ENCODE data around the gene RRP8. TPM values are rescaled to one million over a fixed set of nuclear protein-coding genes. Genes with fewer than 3 reads are reported as not detected.

RRP8 gene
- total and polyA plus RNA-seq, 4 donors: 3.4 to 37.3 (median 20.5) TPM

DNA sequence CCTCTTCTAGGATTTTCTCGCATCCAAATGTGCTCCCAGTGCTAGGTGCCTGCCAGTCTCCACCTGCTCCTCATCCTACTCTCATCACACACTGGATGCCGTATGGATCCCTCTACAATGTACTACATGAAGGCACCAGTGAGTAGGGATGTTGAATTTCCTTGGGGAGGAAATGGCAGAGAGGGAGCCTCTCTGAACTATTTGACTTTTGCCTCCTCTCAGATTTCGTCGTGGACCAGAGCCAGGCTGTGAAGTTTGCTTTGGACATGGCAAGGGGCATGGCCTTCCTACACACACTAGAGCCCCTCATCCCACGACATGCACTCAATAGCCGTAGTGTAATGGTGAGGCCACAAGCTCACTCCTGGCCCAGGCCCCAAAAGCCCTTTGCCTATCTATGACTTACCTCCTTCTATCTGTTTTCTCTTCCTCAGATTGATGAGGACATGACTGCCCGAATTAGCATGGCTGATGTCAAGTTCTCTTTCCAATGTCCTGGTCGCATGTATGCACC, 6.1 kb upstream of the RRP8 start:
- Histone ChIP-seq H3K36me3 (ENCODE audit: control insufficient read depth in 1 of 2, insufficient read depth in 2 of 2, low read length in 1 of 2) (peaks cover 3 to 21% of the 10 kb centered on the region in 2 donors), H3K27me3 (ENCODE audit: control insufficient read depth in 1 of 2, insufficient read depth in 2 of 2, low read length in 1 of 2) (no peaks in the 10 kb centered on the region), H3K4me3 (ENCODE audit: low read length in 2 of 2) (no peak overlapping the region), H3K27ac (ENCODE audit: low read depth in 1 of 2, low read length in 2 of 2) (peak overlapping the region in 1 of 2 donors; percentile 88), H3K4me1 (ENCODE audit: control insufficient read depth in 1 of 2, insufficient read depth in 2 of 2, low read length in 2 of 2) (peaks cover 7 to 12% of the 10 kb centered on the region in 2 donors), H3K9me3 (ENCODE audit: control insufficient read depth, low read length) (no peaks in the 10 kb centered on the region)
- DNase-seq (peak in 1 of 2 donors; percentile 27), ATAC-seq (ENCODE audit: low FRiP score) (no peak)
- intact Hi-C loops (cut with DNase I): loop anchor here in 1 of 2 donors (5.0 kb wide), 1 partner anchor 48 kb away; the partner anchor contains the start of gene DCHS1
- 44 to 52% methylated on average over 8 of the region's 8 CpGs for WGBS, 2 donors

DNA sequence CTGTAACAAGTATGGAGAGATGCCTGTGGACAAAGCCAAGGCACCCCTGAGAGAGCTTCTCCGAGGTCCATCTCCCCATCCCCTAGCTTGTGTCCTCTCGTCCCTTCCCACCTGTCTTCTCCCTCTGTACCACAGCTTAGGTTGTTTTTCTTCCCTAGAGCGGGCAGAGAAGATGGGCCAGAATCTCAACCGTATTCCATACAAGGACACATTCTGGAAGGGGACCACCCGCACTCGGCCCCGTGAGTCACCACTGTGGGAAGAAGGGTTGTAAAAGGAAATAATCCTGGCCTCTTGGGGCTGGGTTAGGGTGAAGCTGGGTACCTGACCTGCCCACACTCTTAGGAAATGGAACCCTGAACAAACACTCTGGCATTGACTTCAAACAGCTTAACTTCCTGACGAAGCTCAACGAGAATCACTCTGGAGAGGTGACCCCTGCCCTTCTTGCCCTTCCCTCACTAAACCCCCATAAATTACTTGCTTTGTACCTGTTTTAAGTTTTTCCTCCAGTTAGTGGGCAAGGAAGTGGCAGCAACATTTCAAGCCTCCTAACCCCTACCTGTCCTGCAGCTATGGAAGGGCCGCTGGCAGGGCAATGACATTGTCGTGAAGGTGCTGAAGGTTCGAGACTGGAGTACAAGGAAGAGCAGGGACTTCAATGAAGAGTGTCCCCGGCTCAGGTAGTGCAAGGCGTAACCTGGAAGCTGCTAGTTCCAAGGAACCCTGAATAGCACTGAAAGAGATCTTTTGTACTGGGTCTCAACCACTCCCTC, 5.5 kb upstream of the RRP8 start:
- DNase-seq: peak; percentile 61 to 88
- no peaks in the 10 kb centered on the region for H3K9me3 ChIP-seq (ENCODE audit: control insufficient read depth, low read length)
- 47 to 48% methylated on average over 14 of the region's 14 CpGs for WGBS, 2 donors
- peaks cover 7 to 12% of the 10 kb centered on the region in 2 donors for H3K4me1 ChIP-seq (ENCODE audit: control insufficient read depth in 1 of 2, insufficient read depth in 2 of 2, low read length in 2 of 2)
- no peak overlapping the region for H3K4me3 ChIP-seq (ENCODE audit: low read length in 2 of 2)
- intact Hi-C loops (cut with DNase I): loop anchor here in 1 of 2 donors (5.0 kb wide), 1 partner anchor 48 kb away; the partner anchor contains the start of gene DCHS1
- peaks cover 3 to 21% of the 10 kb centered on the region in 2 donors for H3K36me3 ChIP-seq (ENCODE audit: control insufficient read depth in 1 of 2, insufficient read depth in 2 of 2, low read length in 1 of 2)
- ATAC-seq (ENCODE audit: low FRiP score): no peak
- H3K27ac ChIP-seq (ENCODE audit: low read depth in 1 of 2, low read length in 2 of 2): peak overlapping the region; percentile 88 to 91
- no peaks in the 10 kb centered on the region for H3K27me3 ChIP-seq (ENCODE audit: control insufficient read depth in 1 of 2, insufficient read depth in 2 of 2, low read length in 1 of 2)

DNA sequence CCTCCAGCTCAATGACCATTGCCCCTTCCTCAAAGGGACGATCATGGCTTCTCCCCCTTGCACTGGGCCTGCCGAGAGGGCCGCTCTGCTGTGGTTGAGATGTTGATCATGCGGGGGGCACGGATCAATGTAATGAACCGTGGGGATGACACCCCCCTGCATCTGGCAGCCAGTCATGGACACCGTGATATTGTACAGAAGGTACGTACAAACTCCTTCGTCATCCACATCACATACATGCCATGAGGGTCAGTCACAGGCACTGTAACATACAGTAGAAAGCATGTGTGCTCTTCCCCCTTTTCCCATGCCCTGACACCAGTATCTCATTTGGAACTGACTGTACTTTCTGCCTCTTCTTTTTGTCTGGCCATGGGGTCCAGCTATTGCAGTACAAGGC, 4.6 kb upstream of the RRP8 start:
- peaks cover 3 to 21% of the 10 kb centered on the region in 2 donors for H3K36me3 ChIP-seq (ENCODE audit: control insufficient read depth in 1 of 2, insufficient read depth in 2 of 2, low read length in 1 of 2)
- WGBS, 2 donors: 80 to 81% methylated on average over 9 of the region's 9 CpGs
- no peaks in the 10 kb centered on the region for H3K27me3 ChIP-seq (ENCODE audit: control insufficient read depth in 1 of 2, insufficient read depth in 2 of 2, low read length in 1 of 2)
- H3K9me3 ChIP-seq (ENCODE audit: control insufficient read depth, low read length): no peaks in the 10 kb centered on the region
- ATAC-seq (ENCODE audit: low FRiP score) (no peak), DNase-seq (no peak)
- H3K27ac ChIP-seq (ENCODE audit: low read depth in 1 of 2, low read length in 2 of 2): peak overlapping the region; percentile 88 to 91
- H3K4me1 ChIP-seq (ENCODE audit: control insufficient read depth in 1 of 2, insufficient read depth in 2 of 2, low read length in 2 of 2): peaks cover 7 to 12% of the 10 kb centered on the region in 2 donors
- intact Hi-C loops (cut with DNase I): loop anchor here in 1 of 2 donors (5.0 kb wide), 1 partner anchor 49 kb away; the partner anchor contains the start of gene DCHS1
- H3K4me3 ChIP-seq (ENCODE audit: low read length in 2 of 2): no peak overlapping the region

DNA sequence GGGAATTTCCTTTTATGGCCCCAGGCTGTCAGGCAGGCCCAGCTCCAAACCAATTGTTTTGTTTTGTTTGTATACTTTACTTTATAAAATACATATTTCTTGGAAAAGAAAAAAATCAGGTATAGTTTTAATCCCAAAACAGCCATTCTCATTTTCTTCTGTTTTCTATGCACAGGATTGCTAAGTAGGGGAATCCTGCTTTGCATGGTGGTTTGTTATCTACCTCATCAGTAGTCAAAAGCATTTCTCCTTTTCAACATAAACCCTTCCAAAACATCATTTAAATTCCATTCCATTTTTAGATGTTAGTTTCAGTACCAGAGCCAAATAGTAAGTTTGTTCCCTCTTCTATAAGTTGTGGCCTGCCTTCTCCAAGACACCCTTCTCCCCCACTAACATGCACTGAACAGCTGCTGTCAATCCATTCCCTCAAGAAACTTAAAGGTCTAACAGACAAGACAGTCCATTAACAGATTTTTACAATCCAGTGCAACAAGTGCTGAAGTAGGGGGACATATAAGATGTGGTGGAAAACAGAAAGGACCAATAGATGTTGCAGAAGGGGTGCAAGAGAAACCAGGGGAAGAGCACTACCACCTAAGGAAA, 3.9 kb upstream of the RRP8 start:
- H3K27me3 ChIP-seq (ENCODE audit: control insufficient read depth in 1 of 2, insufficient read depth in 2 of 2, low read length in 1 of 2): no peaks in the 10 kb centered on the region
- peaks cover 7 to 12% of the 10 kb centered on the region in 2 donors for H3K4me1 ChIP-seq (ENCODE audit: control insufficient read depth in 1 of 2, insufficient read depth in 2 of 2, low read length in 2 of 2)
- peaks cover 3 to 21% of the 10 kb centered on the region in 2 donors for H3K36me3 ChIP-seq (ENCODE audit: control insufficient read depth in 1 of 2, insufficient read depth in 2 of 2, low read length in 1 of 2)
- H3K9me3 ChIP-seq (ENCODE audit: control insufficient read depth, low read length): no peaks in the 10 kb centered on the region
- DNase-seq (no peak), ATAC-seq (ENCODE audit: low FRiP score) (no peak)
- peak overlapping the region; percentile 88 to 91 for H3K27ac ChIP-seq (ENCODE audit: low read depth in 1 of 2, low read length in 2 of 2)
- intact Hi-C loops (cut with DNase I): loop anchor here in 1 of 2 donors (5.0 kb wide), 1 partner anchor 50 kb away; the partner anchor contains the start of gene DCHS1
- no peak overlapping the region for H3K4me3 ChIP-seq (ENCODE audit: low read length in 2 of 2)

DNA sequence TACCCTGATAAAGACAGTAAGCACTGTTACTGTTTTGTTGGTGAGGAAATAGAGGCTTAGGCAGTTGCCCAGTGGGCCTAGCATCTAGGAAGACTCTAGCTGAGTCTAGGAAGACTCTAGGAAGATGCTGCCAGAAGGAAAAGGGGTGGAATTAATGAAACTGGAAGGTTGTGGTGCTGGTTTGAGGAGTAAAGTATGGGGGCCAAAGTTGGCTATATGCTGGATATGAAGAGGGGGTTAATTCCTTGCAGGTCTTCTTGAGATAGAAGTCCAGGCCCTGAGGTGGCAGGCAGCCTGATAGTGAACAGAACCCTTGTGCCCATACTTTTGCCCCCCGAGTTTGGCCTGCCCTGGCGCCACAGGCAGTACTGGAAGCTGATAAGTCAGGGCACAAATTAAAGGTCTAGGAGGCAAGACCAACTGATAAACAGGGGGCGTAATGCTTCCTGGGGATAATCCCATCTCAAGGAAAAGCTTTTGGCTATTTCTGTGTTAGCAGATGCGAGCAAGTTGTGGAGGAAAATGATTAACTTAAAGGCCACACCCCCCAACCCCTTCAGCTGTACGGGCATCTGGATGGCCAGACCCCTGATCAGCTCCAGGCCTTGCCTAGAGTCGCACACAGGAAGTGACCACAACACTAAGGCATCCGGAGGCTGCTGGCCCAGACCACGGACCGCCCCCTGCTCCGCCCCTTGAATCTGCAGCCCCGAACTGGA, 3.2 kb upstream of the RRP8 start:
- peaks cover 3 to 21% of the 10 kb centered on the region in 2 donors for H3K36me3 ChIP-seq (ENCODE audit: control insufficient read depth in 1 of 2, insufficient read depth in 2 of 2, low read length in 1 of 2)

DNA sequence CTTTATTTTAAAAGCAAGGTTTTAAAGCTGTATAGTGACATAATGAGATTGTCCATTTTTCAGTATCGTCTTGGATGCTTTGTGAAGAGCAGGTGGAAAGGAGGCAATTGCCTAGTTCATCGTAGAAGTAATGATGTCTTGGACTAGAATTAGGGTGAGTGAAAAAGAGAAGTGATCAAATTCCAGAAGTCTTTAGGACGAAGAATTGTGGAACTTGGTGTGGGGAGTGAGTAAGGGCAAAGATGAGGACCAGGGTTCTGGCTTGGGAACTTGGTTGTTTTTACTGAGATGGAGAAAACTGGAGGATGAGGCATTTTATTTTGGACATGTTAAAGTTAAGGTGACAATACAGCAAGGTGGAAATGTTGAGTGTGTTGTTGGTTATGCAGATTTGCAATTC, 1.4 kb upstream of the RRP8 start:
- DNase-seq (no peak), ATAC-seq (ENCODE audit: low FRiP score) (no peak)
- intact Hi-C loops (cut with DNase I): loop anchor here in 1 of 2 donors (5.0 kb wide), 2 partner anchors 53 to 78 kb away; partner anchors contain the start of genes DCHS1 and MRPL17
- Histone ChIP-seq H3K27ac (ENCODE audit: low read depth in 1 of 2, low read length in 2 of 2) (peak overlapping the region; percentile 43 to 98), H3K27me3 (ENCODE audit: control insufficient read depth in 1 of 2, insufficient read depth in 2 of 2, low read length in 1 of 2) (no peaks in the 10 kb centered on the region), H3K36me3 (ENCODE audit: control insufficient read depth in 1 of 2, insufficient read depth in 2 of 2, low read length in 1 of 2) (peaks cover 0 to 25% of the 10 kb centered on the region in 2 donors), H3K9me3 (ENCODE audit: control insufficient read depth, low read length) (no peaks in the 10 kb centered on the region), H3K4me1 (ENCODE audit: control insufficient read depth in 1 of 2, insufficient read depth in 2 of 2, low read length in 2 of 2) (peaks cover 7 to 12% of the 10 kb centered on the region in 2 donors), H3K4me3 (ENCODE audit: low read length in 2 of 2) (peak overlapping the region; percentile 80 to 92)
- WGBS, 2 donors: 1% methylated on average over 3 of the region's 3 CpGs

More for the DNA sequence above, 3.2 kb upstream of the RRP8 start:
- Histone ChIP-seq H3K27ac (ENCODE audit: low read depth in 1 of 2, low read length in 2 of 2) (peak overlapping the region; percentile 95 to 99), H3K4me3 (ENCODE audit: low read length in 2 of 2) (peak overlapping the region; percentile 9 to 47), H3K27me3 (ENCODE audit: control insufficient read depth in 1 of 2, insufficient read depth in 2 of 2, low read length in 1 of 2) (no peaks in the 10 kb centered on the region), H3K9me3 (ENCODE audit: control insufficient read depth, low read length) (no peaks in the 10 kb centered on the region), H3K4me1 (ENCODE audit: control insufficient read depth in 1 of 2, insufficient read depth in 2 of 2, low read length in 2 of 2) (peaks cover 7 to 12% of the 10 kb centered on the region in 2 donors)
- ATAC-seq (ENCODE audit: low FRiP score) (peak; percentile 89), DNase-seq (peak; percentile 97 to 98)
- intact Hi-C loops (cut with DNase I): loop anchor here in 1 of 2 donors (5.0 kb wide), 1 partner anchor 51 kb away; the partner anchor contains the start of gene DCHS1
- 1% methylated on average over 11 of the region's 11 CpGs for WGBS, 2 donors

DNA sequence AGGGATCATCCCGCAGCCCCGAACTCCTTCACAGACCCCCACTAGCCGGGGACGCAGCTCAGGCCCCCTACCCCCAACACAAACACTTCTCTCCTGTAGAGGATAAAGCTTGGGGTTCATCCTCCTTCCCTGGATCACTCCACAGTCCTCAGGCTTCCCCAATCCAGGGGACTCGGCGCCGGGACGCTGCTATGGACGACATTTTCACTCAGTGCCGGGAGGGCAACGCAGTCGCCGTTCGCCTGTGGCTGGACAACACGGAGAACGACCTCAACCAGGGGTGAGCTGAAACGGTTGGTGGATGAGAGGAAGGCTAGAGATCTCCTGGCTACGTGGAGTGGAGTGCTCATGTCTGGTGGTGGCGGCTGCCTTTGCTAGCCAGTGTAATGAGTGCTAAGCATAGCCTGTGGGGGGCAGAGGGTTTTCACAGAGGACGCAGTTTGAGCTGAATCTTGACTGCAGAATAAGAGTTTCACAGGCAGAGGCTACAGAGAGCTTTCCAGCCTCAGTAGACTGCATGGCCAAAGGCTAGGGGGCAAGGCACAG, 738 bp upstream of the RRP8 start:
- peaks cover 7 to 12% of the 10 kb centered on the region in 2 donors for H3K4me1 ChIP-seq (ENCODE audit: control insufficient read depth in 1 of 2, insufficient read depth in 2 of 2, low read length in 2 of 2)
- ATAC-seq (ENCODE audit: low FRiP score): peak; percentile 70
- H3K36me3 ChIP-seq (ENCODE audit: control insufficient read depth in 1 of 2, insufficient read depth in 2 of 2, low read length in 1 of 2): peaks cover 0 to 21% of the 10 kb centered on the region in 2 donors
- peak overlapping the region; percentile 98 for H3K27ac ChIP-seq (ENCODE audit: low read depth in 1 of 2, low read length in 2 of 2)
- H3K4me3 ChIP-seq (ENCODE audit: low read length in 2 of 2): peak overlapping the region; percentile 80 to 92
- DNase-seq: peak in 1 of 2 donors; percentile 67
- 0 to 1% methylated on average over 20 of the region's 20 CpGs for WGBS, 2 donors
- no peaks in the 10 kb centered on the region for H3K9me3 ChIP-seq (ENCODE audit: control insufficient read depth, low read length)
- intact Hi-C loops (cut with DNase I): loop anchor here in 1 of 2 donors (5.0 kb wide), 1 partner anchor 78 kb away; the partner anchor contains the start of gene MRPL17
- no peaks in the 10 kb centered on the region for H3K27me3 ChIP-seq (ENCODE audit: control insufficient read depth in 1 of 2, insufficient read depth in 2 of 2, low read length in 1 of 2)

Measured in aorta (tissue), 5 donors.